OCI-LY3 (cell line): ENCODE results near the gene CFH.

Experiments
- EZH2phosphoT487 ChIP-seq: fragments of 200-600 bp; shearing (Covaris generic); IDR thresholded peaks from 2 replicates; pipeline ENCODE4 v1.6.1; 2018; ENCODE audit warnings: antibody characterized with exemption, mixed run types, low read depth
- TF ChIP-seq, protein P1 (sequence below): fragments of 200-600, 300-600 bp; sonication (generic); IDR thresholded peaks from 2 replicates; pipeline ENCODE4 v1.5.1; 2014; ENCODE audit warnings: antibody characterized with exemption, low read length, low read depth

DNA sequence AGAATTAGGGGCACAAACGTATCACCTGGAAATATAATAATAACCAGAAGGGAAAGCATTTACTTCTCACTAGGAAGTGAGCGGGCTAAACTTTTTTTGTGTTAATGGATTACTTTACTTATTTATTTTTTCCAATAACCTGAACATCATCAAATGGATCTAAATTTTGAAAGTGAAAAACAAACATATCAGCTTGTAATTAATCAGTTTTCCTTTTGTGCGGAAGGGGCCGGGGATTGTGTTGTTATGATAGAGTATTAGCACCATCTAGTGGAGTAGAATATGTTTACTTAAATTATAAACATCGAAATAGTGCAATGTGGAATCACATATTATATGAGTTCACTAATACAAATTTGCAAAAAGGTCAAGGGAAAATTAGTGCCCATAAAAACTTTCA lies 9.0 kb downstream of the CFH start:
- TF ChIP-seq, protein P1, sequence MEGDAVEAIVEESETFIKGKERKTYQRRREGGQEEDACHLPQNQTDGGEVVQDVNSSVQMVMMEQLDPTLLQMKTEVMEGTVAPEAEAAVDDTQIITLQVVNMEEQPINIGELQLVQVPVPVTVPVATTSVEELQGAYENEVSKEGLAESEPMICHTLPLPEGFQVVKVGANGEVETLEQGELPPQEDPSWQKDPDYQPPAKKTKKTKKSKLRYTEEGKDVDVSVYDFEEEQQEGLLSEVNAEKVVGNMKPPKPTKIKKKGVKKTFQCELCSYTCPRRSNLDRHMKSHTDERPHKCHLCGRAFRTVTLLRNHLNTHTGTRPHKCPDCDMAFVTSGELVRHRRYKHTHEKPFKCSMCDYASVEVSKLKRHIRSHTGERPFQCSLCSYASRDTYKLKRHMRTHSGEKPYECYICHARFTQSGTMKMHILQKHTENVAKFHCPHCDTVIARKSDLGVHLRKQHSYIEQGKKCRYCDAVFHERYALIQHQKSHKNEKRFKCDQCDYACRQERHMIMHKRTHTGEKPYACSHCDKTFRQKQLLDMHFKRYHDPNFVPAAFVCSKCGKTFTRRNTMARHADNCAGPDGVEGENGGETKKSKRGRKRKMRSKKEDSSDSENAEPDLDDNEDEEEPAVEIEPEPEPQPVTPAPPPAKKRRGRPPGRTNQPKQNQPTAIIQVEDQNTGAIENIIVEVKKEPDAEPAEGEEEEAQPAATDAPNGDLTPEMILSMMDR, result peak; percentile 81
- TF ChIP-seq EZH2phosphoT487, result no peak
